K562 (cell line): Measurements from ENCODE around the gene ZNRF3. TPM values are rescaled to one million over a fixed set of nuclear protein-coding genes. Genes with fewer than 3 reads are reported as not detected.
A peak's percentile ranks its signal among the peaks of the same experiment; 100 is the strongest.

ENCODE experiments used
- ATAC-seq: fragments of 200-7000 bp; cut with Tn5 transposase; 3 replicates; pipeline ENCODE4 v1.9.1; 2020; ENCODE audit warnings: moderate library complexity
- BruUV-seq: library from RNA; stranded (reverse); fragments of 400-500 nt; replicated peaks from 2 replicates; lab custom pipeline; 2021; lab: Mats Ljungman, UMichigan
- CTCF ChIA-PET: fragments of 300-600 bp; formaldehyde crosslinking; extraction: SDS; loops from one replicate; lab custom pipeline; 2021; ENCODE audit warnings: low intra/inter-chr PET ratio; lab: Yijun Ruan, JAX
- POLR2A ChIA-PET: fragments of 300-600, 350-650 bp; sonication (Branson Sonifier 250); formaldehyde crosslinking; extraction: SDS; loops from one replicate; lab custom pipeline; 2021; ENCODE audit warnings: antibody characterized with exemption, inconsistent platforms; lab: Yijun Ruan, JAX
- DNase-seq, 4 experiments: peaks; one replicate each; pipeline versions ENCODE4 v3.0.0 to v3.0.0-alpha.2; 2011 to 2018; ENCODE audit warnings: low spot score in 3 of 4, mixed read lengths in 3 of 4; ENCODE audit errors: extremely low read depth in 1 of 4
- FAIRE-seq: peaks from 2 replicates; lab custom pipeline; 2011; peaks lifted over from hg19 to GRCh38; lab: Jason Lieb, UNC
- H2AFZ ChIP-seq: 2 replicates; pipeline ENCODE4 v1.6.0; 2011; ENCODE audit warnings: low read depth, low read length, control low read depth, inconsistent platforms
- H3K27ac ChIP-seq: fragments of 200-600 bp; 3 replicates; pipeline ENCODE4 v1.8.0; 2011; ENCODE audit warnings: low read depth, mild to moderate bottlenecking, control low read depth, inconsistent platforms, low read length, moderate library complexity, mixed read lengths; ENCODE audit errors: extremely low read depth
- H3K27me3 ChIP-seq, 2 experiments: fragments of 300-600 bp in 1 of 2; 2 replicates in 1 of 2; 3 replicates in 1 of 2; pipeline versions ENCODE4 v1.6.0 to v1.8.0; 2011; ENCODE audit warnings: inconsistent platforms in 2 of 2, low read length in 2 of 2, mild to moderate bottlenecking in 1 of 2, mixed read lengths in 1 of 2, moderate library complexity in 1 of 2; ENCODE audit not compliant: control insufficient read depth in 2 of 2, insufficient read depth in 2 of 2
- H3K36me3 ChIP-seq: fragments of 300-600 bp; 3 replicates; pipeline ENCODE4 v1.8.0; 2011; ENCODE audit warnings: mild to moderate bottlenecking, low read length, inconsistent platforms; ENCODE audit not compliant: control insufficient read depth, insufficient read depth
- H3K4me1 ChIP-seq, 2 experiments: fragments of 200-600 bp in 1 of 2; replicated peaks in 1 of 2; 2 replicates in 1 of 2; 3 replicates in 1 of 2; pipeline versions ENCODE4 v1.5.1 to v1.8.0; 2011; ENCODE audit warnings: inconsistent platforms in 2 of 2, low read length in 2 of 2, mild to moderate bottlenecking in 1 of 2, mixed read lengths in 1 of 2, moderate library complexity in 1 of 2; ENCODE audit not compliant: control insufficient read depth in 2 of 2, insufficient read depth in 2 of 2
- H3K4me2 ChIP-seq: 2 replicates; pipeline ENCODE4 v1.6.1; 2011; ENCODE audit warnings: low read length, control low read depth, inconsistent platforms, mixed read lengths; ENCODE audit not compliant: insufficient read depth
- H3K4me3 ChIP-seq: fragments of 200-600 bp; sonication (generic), shearing (Covaris generic); 2 replicates; pipeline ENCODE4 v1.5.1; 2016; ENCODE audit warnings: control low read depth, inconsistent platforms
- H3K79me2 ChIP-seq: fragments of 200-600 bp; 3 replicates; pipeline ENCODE4 v1.8.0; 2011; ENCODE audit warnings: low read length, inconsistent platforms; ENCODE audit not compliant: control insufficient read depth, insufficient read depth
- H3K9ac ChIP-seq, 2 experiments: 2 replicates each; pipeline versions ENCODE4 v1.6.0 to v1.6.1; 2011; ENCODE audit warnings: low read depth in 2 of 2, low read length in 2 of 2, control low read depth in 1 of 2, inconsistent platforms in 1 of 2, mild to moderate bottlenecking in 1 of 2, mixed read lengths in 1 of 2; ENCODE audit not compliant: insufficient read depth in 1 of 2
- H3K9me1 ChIP-seq: one replicate; pipeline ENCODE4 v1.6.0; 2011; ENCODE audit warnings: inconsistent platforms, mild to moderate bottlenecking, low read length, moderate library complexity; ENCODE audit not compliant: control insufficient read depth, insufficient read depth
- H3K9me3 ChIP-seq: replicated peaks from 2 replicates; pipeline ENCODE4 v1.5.1; 2011; ENCODE audit warnings: low read depth, low read length, inconsistent platforms; ENCODE audit not compliant: control insufficient read depth, insufficient read depth
- H4K20me1 ChIP-seq: replicated peaks from 2 replicates; pipeline ENCODE4 v1.6.1; 2011; ENCODE audit warnings: low read length, inconsistent platforms, mixed read lengths; ENCODE audit not compliant: control insufficient read depth, insufficient read depth
- FOSL1 ChIP-seq: fragments of 200-800 bp; sonication (Bioruptor generic); conservative IDR thresholded peaks from 2 replicates; pipeline ENCODE4 v1.6.1; 2016; ENCODE audit warnings: missing genetic modification characterization, missing compliant biosample characterization
- FOXK2 ChIP-seq, 2 experiments: fragments of 450-650 bp; IDR thresholded peaks in 1 of 2; conservative IDR thresholded peaks in 1 of 2; 2 replicates each; pipeline ENCODE4 v1.6.1; 2016; ENCODE audit warnings: low read depth in 2 of 2, mild to moderate bottlenecking in 1 of 2
- GTF2B ChIP-seq: IDR thresholded peaks from 2 replicates; pipeline ENCODE4 v1.6.1; 2011; ENCODE audit not compliant: insufficient read length; ENCODE audit errors: extremely low read depth
- HLTF ChIP-seq: fragments of 450-650 bp; IDR thresholded peaks from 2 replicates; pipeline ENCODE4 v1.6.1; 2016
- MAFG ChIP-seq: fragments of 450-650 bp; conservative IDR thresholded peaks from 2 replicates; pipeline ENCODE4 v1.6.1; 2016; ENCODE audit warnings: missing genetic modification characterization, missing compliant biosample characterization
- MBD2 ChIP-seq: sonication (generic); IDR thresholded peaks from 2 replicates; pipeline ENCODE4 v1.6.1; 2016; ENCODE audit warnings: low read depth, borderline replicate concordance
- MTF1 ChIP-seq: fragments of 250-450 bp; sonication (Bioruptor Pico); IDR thresholded peaks from 2 replicates; pipeline ENCODE4 v1.9.0; 2021; ENCODE audit warnings: moderate library complexity, mild to moderate bottlenecking, inconsistent platforms, borderline replicate concordance
- MXI1 ChIP-seq: IDR thresholded peaks from 2 replicates; pipeline ENCODE4 v1.6.1; 2011; ENCODE audit warnings: low read depth, mild to moderate bottlenecking, improper control_type of control experiment, low read length
- MYNN ChIP-seq, 2 experiments: sonication (generic); formaldehyde crosslinking in 1 of 2; IDR thresholded peaks; 2 replicates each; pipeline versions ENCODE4 v1.5.0 to v1.6.1; 2016 to 2020; ENCODE audit warnings: antibody characterized with exemption in 1 of 2, missing genetic modification reagents in 1 of 2
- NCOA6 ChIP-seq: fragments of 450-650 bp; IDR thresholded peaks from 2 replicates; pipeline ENCODE4 v1.6.1; 2017; ENCODE audit warnings: mild to moderate bottlenecking
- RNF2 ChIP-seq: sonication (generic); IDR thresholded peaks from 2 replicates; pipeline ENCODE4 v1.6.1; 2016
- TAL1 ChIP-seq: fragments of 450-650 bp; IDR thresholded peaks from 2 replicates; pipeline ENCODE4 v1.6.1; 2016; ENCODE audit warnings: mild to moderate bottlenecking
- TCF3 ChIP-seq: sonication (generic); formaldehyde crosslinking; IDR thresholded peaks from 2 replicates; pipeline ENCODE4 v1.4.0; 2020; ENCODE audit warnings: mild to moderate bottlenecking, missing genetic modification reagents
- ZNF23 ChIP-seq: fragments of 250-450 bp; sonication (Bioruptor Pico); IDR thresholded peaks from 2 replicates; pipeline ENCODE4 v1.4.0; 2020; ENCODE audit warnings: mild to moderate bottlenecking
- ZNF778 ChIP-seq: fragments of 450-650 bp; formaldehyde crosslinking; IDR thresholded peaks from 2 replicates; pipeline ENCODE4 v1.4.0; 2020; ENCODE audit warnings: mild to moderate bottlenecking, moderate library complexity
- WGBS: fragments of 100-300 bp; shearing (Covaris generic); methylation state at CpG from one replicate; pipeline ENCODE4 v1.1.6; 2016; ENCODE audit warnings: low coverage, mixed read lengths; ENCODE audit not compliant: insufficient coverage; ENCODE audit errors: missing lambda C conversion rate; 5-methylcytosine and 5-hydroxymethylcytosine counted together
- in situ Hi-C: fragments of 300-500 bp; cut with MboI; formaldehyde crosslinking; loops from 4 replicates; pipeline ENCODE4 v1.15.0; 2018; ENCODE audit warnings: inconsistent platforms, mixed read lengths
- intact Hi-C: fragments of 100-400 bp; cut with micrococcal nuclease; formaldehyde crosslinking; loops from 2 replicates; pipeline ENCODE4 v1.14.2; 2022
- polyA plus RNA-seq, 8 experiments: library from polyadenylated mRNA; depleted of rRNA in 4 of 8; stranded (reverse) in 5 of 8; unstranded in 3 of 8; fragments of >200 nt; fragmentation: Nextera tagmentation in 2 of 8; fragmentation: Illumina TruSeq in 1 of 8; extraction: Ambion mirVana in 2 of 8; extraction: Trizol in 1 of 8; gene quantifications; 2 replicates each; pipeline versions ENCODE4 v1.2.1 to v1.2.3, GENCODE V29; 2011 to 2014; ENCODE audit warnings: inconsistent platforms in 1 of 8, missing spikeins in 1 of 8
- total RNA-seq, 7 experiments: library from RNA; depleted of rRNA in 6 of 7; stranded (reverse); fragments of >200 nt in 6 of 7; fragmentation: Illumina TruSeq in 2 of 7; extraction: Trizol in 2 of 7; gene quantifications; 2 replicates each; pipeline versions ENCODE4 v1.2.1 to v1.2.3, GENCODE V29; 2011 to 2021; ENCODE audit warnings: low replicate concordance in 1 of 7

ZNRF3 gene
- total and polyA plus RNA-seq, 9 of the 15 experiments (the other 6 are each of a cell fraction or from before 2014, with no cell fraction given), result 0.41 to 5.9 (median 1.7) TPM

DNA sequence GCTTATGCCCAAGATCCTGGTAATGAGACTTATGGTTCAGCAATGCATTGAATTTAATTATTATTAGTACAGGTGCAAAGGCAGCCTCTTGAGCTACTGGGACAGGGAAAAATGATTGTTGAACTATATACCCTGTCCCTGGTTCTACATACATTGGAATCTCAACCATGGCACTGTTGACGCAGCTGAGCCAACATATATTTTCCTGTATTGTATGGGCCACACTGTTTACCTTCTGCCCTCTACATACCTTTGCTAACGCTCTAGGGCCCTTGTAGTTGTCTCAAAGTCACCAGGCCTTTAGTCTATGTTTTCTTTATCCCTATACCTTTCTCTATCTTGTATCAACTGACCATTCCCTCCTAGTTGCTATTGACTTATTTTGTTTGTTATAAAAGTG is 212.1 kb downstream of the ZNRF3 start:
- H3K4me2 ChIP-seq, result no peak overlapping the region
- no peak for FAIRE-seq
- H3K36me3 ChIP-seq, result peaks cover 2% of the 10 kb centered on the region; the same call in 1 of the 3 replicates
- no TSS peak for BruUV-seq
- H3K9me1 ChIP-seq, result no peaks in the 10 kb centered on the region
- TF ChIP-seq MTF1 (CRISPR knock-in tag), result no peak
- no peak for TF ChIP-seq HLTF
- no peak for TF ChIP-seq ZNF23
- no peaks in the 10 kb centered on the region for H3K27me3 ChIP-seq
- no peaks in the 10 kb centered on the region for H3K79me2 ChIP-seq
- H3K4me3 ChIP-seq, result no peak overlapping the region
- H4K20me1 ChIP-seq, result no peaks in the 10 kb centered on the region
- WGBS, result 95% methylated on average over 2 of the region's 2 CpGs
- H3K4me1 ChIP-seq, result peaks cover 11 to 27% of the 10 kb centered on the region in 2 experiments; a peak in 4 of 5 replicates
- intact Hi-C loops, result no loop called here
- no peaks in the 10 kb centered on the region for H3K9me3 ChIP-seq
- no peak overlapping the region for H3K9ac ChIP-seq
- POLR2A ChIA-PET, result interaction anchor here (0.8 kb wide), 1 partner anchor 300 kb away, joined by 4 read pairs; no protein-coding TSS in a partner anchor
- no peak overlapping the region for H2AFZ ChIP-seq
- no peak for ATAC-seq
- in situ Hi-C loops, result no loop called here
- no peak for DNase-seq
- CTCF ChIA-PET, result no interaction called here
- no peak overlapping the region for H3K27ac ChIP-seq

GRCh38 chr22:29096736-29097669 is 213.6 kb downstream of the ZNRF3 start:
- ATAC-seq (peak; percentile 84), FAIRE-seq (peak; percentile 79), DNase-seq (peak; percentile 21 to 77 (median 44))
- peak overlapping the region; percentile 88 for H3K27ac ChIP-seq
- H3K79me2 ChIP-seq, result no peaks in the 10 kb centered on the region
- in situ Hi-C loops, result no loop called here
- H2AFZ ChIP-seq, result peak overlapping the region; percentile 83
- H3K4me2 ChIP-seq, result peak overlapping the region; percentile 58
- ChIA-PET POLR2A (interaction anchor here (0.7 to 1.8 kb wide), 4 partner anchors 8 to 593 kb away, joined by 3 to 5 read pairs (median 4); no protein-coding TSS in a partner anchor), CTCF (no interaction called here)
- BruUV-seq, result TSS peak; percentile 39
- H3K36me3 ChIP-seq, result peaks cover 2% of the 10 kb centered on the region; the same call in 1 of the 3 replicates
- WGBS, result 13% methylated on average over 12 of the region's 13 CpGs
- no peak overlapping the region; the same call in 1 of the 2 replicates for H3K4me3 ChIP-seq
- no peaks in the 10 kb centered on the region for H4K20me1 ChIP-seq
- no peaks in the 10 kb centered on the region for H3K9me3 ChIP-seq
- intact Hi-C loops, result no loop called here
- peak overlapping the region in 1 of 2 experiments; percentile 67; a peak in 3 of 4 replicates for H3K9ac ChIP-seq
- H3K4me1 ChIP-seq, result peaks cover 11 to 25% of the 10 kb centered on the region in 2 experiments; a peak in 4 of 5 replicates
- H3K27me3 ChIP-seq, result no peaks in the 10 kb centered on the region
- no peaks in the 10 kb centered on the region for H3K9me1 ChIP-seq
- peak; percentile 66 for TF ChIP-seq TAL1
- 0 out of 2 replicates have a peak, but pooled peaks have one; percentile 42 for TF ChIP-seq RNF2
- TF ChIP-seq ZNF778, result no peak
- TF ChIP-seq MYNN (IDR thresholded peaks at IDR 0.05), result peak; percentile 53; the same call in 1 of the 2 replicates
- no peak for TF ChIP-seq MYNN (CRISPR knock-in tag; IDR thresholded peaks at IDR 0.05)
- no peak for TF ChIP-seq NCOA6
- TF ChIP-seq MXI1, result no peak
- peak; percentile 82 for TF ChIP-seq TCF3 (CRISPR knock-in tag)
- 0 out of 2 replicates have a peak, but pooled peaks have one; percentile 17 for TF ChIP-seq FOSL1 (tag)
- no peak for TF ChIP-seq GTF2B
- TF ChIP-seq MBD2, result 0 out of 2 replicates have a peak, but pooled peaks have one; percentile 22
- TF ChIP-seq MAFG, result peak; percentile 43; the same call in 1 of the 2 replicates
- TF ChIP-seq FOXK2 (conservative IDR thresholded peaks at IDR 0.05 in 1 of 2, IDR thresholded peaks at IDR 0.05 in 1 of 2; ENCODE audit: low read depth in 2 of 2), result no peak
